HG03457 (cell line): Measurements from ENCODE around the gene ZCCHC24.

ENCODE experiments used
- ATAC-seq: cut with Tn5 transposase; IDR thresholded peaks from one replicate; pipeline ENCODE4 v1.9.1; 2021; ENCODE audit warnings: moderate number of reproducible peaks; ENCODE audit not compliant: unreplicated experiment

The ZCCHC24 gene

DNA sequence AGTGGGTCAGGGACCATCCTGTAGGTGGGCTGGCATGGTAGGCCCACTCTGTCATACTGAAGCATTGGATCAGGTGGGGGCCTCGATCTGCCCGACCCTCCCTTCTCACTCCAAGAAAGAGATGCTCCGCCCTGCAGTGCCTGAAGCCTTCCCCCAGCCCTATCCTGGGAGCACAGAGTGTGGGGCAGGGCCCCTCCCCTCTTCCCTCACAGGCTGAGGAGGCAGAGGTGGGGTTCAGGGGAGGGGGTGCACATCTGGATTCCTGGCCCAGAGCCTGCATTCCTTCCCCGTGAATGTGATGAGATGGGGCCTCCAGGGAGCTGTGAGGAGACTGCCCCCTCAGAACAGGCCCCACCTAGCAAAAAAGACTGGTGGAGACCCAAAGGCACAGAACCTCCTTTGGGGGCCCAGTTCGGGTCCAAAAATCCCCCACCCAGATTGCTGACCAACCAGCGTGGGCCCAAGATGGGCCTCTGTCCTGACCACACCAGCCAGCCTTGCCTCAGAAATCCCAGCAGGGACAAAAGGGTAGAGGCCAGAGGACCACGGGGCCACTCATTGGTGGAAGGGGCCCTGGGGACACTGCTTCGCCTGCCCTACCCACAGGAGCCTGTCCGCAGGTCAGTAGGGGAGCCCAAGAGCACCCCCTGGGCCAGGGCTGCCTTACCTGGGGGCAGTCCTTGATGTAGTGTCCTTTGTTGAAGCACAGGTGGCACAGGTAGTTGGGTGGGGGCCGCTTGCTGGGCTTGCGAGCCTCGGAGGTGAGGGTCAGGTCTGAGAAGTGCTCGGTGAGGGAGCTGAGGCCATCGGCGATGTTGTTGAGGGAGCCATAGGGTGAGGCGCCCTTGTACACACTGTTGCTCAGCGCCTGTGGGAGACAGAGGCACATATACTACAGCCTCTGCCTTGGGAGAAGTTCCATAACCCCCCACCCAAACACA is 13.3 kb downstream of the ZCCHC24 start:
- no peak for ATAC-seq

- ATAC-seq = no peak
Observed at GRCh38 chr10:79431428-79431827, 14.0 kb downstream of the ZCCHC24 start.

DNA sequence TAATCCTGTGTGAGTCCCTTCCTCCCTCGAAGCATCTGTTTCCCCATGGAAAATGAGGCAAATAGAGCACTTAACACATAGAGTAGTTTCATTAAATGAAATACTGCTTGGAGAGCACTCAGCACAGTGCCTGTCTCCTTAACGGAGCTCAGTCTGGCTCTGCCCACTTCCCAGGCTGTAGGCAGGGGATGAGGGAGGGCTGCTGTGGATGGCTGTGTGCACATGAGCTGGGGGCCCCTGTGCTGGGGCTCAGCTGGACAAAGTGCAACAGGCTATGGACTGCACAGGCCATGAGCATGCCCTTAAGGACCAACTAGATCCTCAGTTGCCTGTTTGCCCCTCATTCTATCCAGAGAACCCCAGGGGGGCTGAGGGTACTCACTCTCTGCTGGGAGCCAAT is 14.5 kb downstream of the ZCCHC24 start:
- no peak for ATAC-seq

GRCh38 chr10:79430325-79430905 is 15.0 kb downstream of the ZCCHC24 start:
- no peak for ATAC-seq

GRCh38 chr10:79429751-79430150 is 15.7 kb downstream of the ZCCHC24 start:
- ATAC-seq = no peak

DNA sequence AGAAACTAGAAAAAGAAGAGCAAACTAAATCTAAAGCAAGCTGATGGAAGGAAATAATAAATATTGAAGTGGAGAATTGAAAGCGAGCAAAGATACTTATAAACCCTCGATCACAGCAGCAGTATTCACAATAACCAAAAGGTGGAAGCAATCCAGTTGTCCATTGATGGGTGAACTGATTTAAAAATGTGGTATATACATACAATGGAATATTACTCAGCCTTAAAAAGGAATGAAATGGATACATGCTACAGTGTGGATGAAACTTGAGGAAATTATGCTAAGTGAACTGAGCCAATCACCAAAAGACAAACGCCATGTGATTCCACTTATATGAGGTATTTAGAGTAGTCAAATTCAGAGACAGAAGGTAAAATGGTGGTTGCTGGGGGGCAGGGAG is 17.5 kb downstream of the ZCCHC24 start:
- no peak for ATAC-seq

DNA sequence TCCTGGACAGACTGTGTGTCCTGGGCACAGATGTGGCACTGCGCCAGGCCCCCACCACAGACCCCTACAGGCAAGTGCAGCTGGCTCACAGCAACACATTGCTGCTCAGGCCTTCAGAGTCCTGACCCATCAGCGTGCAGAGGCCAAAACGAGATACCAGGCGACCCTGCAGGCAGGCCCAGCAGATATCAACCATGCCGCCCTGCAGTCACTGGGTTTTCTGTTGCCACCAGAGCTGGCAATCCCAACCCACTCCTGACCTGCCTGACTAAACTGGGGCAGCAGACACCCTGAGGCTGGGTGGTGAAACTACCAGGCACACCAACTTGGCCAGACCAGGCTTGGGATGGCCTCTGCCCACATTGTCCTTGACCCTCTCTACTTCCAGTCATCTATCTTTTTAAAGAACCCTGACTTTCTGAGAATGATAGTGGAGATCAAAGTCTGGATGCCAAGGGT is 20.3 kb downstream of the ZCCHC24 start:
- no peak for ATAC-seq

DNA sequence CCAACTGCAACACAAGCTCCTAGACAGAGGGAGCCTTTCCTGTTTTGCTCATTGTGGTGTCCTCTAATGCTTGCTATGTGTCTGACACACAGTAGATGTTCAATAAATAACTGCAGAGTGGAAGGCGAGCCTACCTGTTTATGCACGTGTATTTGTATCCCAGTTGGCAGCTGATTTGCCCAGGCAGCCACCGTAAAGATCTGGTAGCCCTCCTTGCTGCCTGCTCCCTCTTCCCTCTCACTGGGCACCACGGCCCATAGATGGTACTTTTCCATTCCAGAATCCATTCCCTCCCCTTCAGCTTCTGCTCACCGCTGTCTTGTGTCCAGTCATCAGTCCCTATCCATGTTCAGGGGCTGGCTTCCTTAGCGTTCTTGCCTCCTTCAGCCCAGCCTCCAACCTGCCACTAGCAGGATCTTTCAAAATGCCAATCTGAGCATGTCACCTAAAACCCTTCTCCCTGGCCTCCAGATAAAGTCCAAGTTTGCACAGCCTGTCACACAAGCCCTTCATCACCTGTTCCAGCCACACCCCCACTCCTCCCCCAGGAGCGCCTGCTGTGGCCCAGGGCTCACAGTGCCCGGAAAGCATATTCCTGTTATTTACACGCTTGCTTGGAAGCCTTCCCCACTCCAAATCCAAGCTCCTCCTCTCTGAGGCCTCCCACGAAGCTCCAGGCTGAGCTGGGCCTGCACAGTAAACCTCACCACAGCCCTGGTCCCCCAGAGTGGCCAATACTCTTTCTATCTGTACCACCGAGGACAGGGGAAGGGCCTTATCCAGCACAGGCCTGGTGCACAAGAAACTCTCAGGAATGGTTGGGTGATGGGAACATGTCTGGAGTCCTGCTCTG is 21.0 kb downstream of the ZCCHC24 start:
- ATAC-seq = no peak

- no peak for ATAC-seq
Observed at GRCh38 chr10:79422178-79422892, 23.1 kb downstream of the ZCCHC24 start.

DNA sequence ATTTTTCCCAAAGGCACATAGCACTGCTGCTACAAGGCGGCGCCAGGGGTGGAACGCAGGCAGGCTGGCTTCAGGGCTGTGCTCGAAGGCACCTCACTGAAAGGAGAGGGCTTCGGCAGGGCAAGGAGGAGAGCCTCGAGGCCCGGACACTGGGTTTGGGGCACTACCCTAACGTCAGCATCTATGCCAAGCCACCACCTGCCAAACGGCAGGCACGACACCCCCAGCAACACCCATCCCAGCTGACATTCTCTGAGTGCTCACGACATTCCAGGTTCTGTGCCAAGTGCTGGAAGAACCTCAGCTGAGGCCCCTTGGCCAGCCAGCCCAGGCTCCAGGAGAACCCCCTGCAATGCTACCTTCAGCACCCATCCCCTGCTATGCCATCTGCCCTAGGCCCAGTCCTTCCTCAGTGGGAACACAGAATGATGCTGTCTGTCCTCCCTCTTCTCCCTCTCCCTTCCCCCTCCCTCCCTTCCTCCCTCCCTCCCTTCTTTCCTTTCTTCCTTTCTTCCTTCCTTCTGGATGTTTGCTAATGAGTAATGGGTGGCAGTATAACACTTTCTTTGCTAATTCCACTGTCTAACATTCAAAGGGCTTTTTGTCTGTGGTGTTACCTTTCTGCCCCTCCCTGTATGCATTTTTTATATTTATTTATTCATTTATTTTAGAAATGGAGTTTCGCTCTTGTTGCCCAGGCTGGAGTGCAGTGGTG is 24.3 kb downstream of the ZCCHC24 start:
- no peak for ATAC-seq

DNA sequence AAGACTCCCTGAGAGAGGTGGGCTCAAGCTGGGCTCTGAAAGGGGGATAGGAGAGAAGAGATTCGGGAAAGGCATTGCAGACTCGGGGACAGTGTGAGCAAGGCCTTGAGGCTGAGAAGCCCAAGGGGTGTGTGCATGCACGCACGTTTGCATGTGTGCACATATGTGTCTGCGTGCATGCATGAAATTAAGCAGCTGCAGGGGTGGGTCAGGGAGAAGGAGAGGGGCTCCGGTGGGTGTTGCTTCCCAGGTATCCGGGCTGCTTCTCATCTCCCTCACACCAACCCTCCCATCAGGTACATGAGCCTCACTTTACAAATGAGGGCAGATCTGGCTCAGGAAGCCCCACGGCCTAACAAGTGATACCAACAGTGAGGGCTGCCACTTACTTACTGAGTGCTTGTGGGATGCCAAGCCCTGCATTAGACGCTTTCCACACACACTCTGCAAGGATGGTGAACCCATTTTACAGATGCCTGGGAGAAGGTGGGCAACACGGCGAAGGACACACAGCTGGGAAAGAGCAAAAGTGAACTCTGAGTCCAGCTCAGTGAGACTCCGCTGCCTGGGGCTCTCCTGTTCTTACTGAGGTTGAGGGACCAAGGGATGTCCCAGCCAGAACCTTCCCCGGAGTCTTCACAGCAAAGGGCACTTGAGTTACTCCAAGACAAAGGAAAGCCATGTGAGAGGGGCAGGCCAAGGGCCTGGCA is 26.4 kb downstream of the ZCCHC24 start:
- ATAC-seq = no peak

DNA sequence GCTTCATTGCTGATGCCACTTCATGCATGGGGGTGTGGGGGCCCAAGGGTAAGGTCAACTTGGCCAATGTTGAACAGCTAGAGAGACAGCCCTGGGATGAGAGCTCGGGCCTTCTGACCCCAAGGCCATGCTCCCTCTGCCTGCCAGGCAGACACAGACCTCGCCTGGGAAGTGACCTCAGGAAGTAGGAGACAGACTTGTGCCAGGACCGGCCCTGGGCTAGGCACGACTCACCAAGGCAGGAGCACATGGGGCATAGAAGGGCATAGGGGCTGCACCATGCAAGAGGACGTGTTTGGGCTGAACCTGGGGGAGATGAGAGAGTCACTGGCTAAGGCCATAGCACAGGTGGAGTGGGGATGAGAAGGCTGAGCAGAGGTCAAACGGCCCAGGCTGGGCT is 27.1 kb downstream of the ZCCHC24 start:
- no peak for ATAC-seq

- no peak for ATAC-seq
Observed at GRCh38 chr10:79417731-79418130, 27.7 kb downstream of the ZCCHC24 start.

DNA sequence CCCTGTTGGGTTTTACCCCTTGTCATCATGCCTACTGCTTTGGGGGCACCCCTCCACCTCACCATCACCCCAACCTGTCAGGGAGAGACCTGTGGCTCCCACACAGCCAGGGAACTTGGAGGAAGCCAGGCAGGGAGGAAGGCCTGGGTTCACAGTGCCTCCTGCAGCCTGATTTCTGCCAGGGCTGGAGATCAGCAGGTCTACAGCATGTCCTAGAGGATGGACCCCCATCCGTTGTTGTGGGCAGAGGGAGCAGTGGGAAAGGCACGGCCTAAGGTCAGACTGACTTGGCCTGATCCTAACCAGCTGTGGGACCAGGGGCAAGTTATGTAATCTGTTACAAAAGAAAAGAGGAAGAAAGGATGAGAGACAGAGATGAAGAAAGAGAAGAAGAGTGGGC is 28.2 kb downstream of the ZCCHC24 start:
- ATAC-seq = no peak

DNA sequence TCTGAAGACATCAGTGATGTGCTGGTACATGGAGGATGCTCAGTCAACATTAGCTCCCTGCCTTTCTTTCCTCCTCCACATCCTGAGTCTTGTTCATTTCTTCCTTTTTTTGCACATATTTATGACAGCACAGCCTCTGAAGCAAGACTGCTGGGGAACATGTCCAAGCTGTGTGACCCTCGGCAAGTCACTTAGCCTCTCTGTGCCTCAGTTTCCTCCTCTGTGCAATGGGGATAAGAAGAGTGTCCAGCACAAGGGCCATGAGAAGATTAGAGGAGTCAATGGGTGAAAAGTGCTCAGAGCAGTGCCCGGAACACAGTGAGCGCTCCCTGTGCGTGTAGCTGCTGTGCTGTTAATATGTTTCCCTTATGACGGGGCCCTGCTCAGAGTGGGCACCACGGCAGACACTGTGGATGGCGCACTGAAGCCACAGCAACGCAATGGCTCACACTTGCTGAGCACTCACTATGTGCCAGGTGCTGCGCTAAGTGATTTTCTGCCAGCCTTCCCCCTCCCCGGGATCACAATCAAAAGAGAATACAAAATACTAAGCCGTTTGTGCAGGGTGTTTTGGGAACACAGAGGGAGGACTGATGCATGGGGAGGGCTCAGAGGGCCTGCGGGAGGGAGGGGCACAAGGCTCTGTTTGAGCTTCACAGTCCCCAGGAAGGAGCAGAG is 28.7 kb downstream of the ZCCHC24 start:
- ATAC-seq = no peak

DNA sequence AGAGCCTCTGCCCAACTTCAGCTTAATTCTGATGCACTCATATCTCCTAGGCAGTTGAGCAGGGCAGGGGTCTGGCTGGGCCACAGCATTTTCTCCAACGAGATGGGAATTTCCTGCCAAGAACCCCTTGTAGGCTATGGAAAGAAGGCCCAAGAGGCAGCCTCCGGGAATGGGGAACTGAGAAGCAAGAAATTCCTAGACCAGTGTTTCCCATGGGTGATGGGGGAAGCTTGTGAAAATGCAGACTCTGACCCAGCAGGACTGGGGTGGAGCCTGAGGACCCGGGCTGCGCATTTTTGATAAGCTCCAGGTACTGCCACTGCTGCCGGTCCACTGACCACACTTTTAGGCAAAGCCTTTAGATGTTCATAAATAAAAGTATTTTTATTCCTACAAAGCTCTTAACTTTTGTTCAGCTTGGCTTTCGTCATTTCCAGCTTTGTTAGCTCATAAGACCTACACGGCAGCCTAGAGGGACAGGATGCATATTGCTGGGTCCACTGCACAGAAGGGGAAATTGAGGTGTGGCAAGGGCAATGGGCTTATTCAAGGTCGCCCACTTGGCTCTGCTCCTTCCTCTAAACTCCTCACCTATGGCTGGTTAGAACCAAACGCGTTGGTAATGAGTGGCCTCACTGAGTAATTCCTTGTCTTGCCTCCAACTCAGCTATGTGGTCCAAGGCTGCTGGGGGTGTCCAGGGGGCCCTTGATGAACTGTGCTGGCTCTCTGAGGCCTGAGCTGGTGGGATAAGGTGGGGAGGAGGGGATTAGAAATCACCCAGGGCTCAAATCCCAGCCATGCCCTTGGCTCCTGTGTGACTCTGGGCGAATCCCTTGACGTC is 29.5 kb downstream of the ZCCHC24 start:
- no peak for ATAC-seq

- no peak for ATAC-seq
Observed at GRCh38 chr10:79414714-79415113, 30.7 kb downstream of the ZCCHC24 start.

DNA sequence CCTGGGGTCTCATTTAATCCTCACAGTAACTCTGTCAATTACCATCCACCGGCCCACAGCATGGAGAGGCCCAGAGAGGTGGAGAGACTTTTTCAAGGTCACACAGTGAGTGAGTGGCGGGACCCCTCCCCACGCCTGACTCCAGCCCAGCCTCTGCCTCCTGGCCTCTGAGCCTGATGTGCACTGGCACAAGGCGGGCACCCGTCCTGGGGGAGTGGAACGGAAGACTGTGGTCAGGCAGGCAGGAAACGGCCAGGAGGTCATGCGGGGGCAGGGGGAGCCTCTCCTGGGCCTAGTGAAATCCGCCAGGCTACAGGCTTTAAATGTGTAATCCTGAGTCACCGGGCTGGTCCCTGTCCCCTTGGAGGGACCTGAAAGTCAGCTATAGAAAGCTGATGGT is 32.2 kb downstream of the ZCCHC24 start:
- no peak for ATAC-seq
